HG03025 (cell line): ENCODE measurements around the gene DDI1.
"Not testable (repeated sequence)": the region's sequence is repeated elsewhere in the genome, so short reads cannot be mapped to it uniquely, and the experiment has no call there.

Experiments used
- ATAC-seq: cut with Tn5 transposase; IDR thresholded peaks from one replicate; pipeline ENCODE4 v1.9.1; 2021; ENCODE audit warnings: mild to moderate bottlenecking, moderate library complexity; ENCODE audit not compliant: unreplicated experiment, low FRiP score

DDI1 gene

DNA sequence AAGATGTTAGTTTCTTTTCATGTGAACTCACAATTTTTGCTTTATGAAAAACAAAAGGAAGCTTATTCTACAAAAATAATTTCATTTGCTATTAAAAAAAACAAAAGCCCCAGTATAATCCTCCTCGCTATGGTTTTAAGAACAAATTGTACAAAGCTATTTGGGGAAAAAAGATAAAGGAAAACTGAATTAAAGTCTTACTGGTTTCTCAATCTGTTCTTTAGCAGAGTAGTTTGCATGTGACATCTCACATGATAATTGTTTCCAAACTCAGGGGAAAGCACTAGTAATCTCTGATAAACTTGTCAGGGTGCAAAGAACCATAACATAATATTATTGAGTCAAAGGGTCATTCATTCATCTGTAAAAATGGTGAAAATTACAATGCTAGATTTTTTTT lies 2.9 kb upstream of the DDI1 start:
- ATAC-seq = no peak

- ATAC-seq = no peak
Observed at GRCh38 chr11:104036995-104037394, 555 bp downstream of the DDI1 start.

- no peak for ATAC-seq
Observed at GRCh38 chr11:104041792-104042191, 5.4 kb downstream of the DDI1 start.

- ATAC-seq = no peak
Observed at GRCh38 chr11:104043142-104043541, 6.7 kb downstream of the DDI1 start.

GRCh38 chr11:104043678-104044239 lies 7.3 kb downstream of the DDI1 start:
- no peak for ATAC-seq

DNA sequence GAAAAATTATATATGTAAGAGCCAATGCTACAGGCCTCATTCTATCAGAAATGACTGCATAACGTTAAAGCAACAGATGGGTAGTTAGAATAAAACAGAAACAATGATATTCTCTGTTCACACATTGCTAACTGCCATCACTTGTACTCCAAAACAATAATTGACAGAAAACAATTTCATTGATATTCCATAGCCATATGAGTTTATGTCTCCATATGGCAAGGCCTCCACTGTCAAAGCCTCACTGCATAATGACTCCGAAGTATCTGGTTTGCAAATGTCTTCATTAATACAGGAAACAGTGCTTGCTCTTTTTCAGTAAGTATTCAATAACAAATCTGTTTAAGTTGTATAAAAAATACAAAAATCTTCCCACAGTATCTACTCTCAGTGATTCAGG lies 9.9 kb downstream of the DDI1 start:
- ATAC-seq = no peak

- not testable (repeated sequence) for ATAC-seq
Observed at GRCh38 chr11:104046858-104047257, 10.4 kb downstream of the DDI1 start.

GRCh38 chr11:104049116-104049515 lies 12.7 kb downstream of the DDI1 start:
- no peak for ATAC-seq

- no peak for ATAC-seq
Observed at GRCh38 chr11:104051778-104052177, 15.3 kb downstream of the DDI1 start.

DNA sequence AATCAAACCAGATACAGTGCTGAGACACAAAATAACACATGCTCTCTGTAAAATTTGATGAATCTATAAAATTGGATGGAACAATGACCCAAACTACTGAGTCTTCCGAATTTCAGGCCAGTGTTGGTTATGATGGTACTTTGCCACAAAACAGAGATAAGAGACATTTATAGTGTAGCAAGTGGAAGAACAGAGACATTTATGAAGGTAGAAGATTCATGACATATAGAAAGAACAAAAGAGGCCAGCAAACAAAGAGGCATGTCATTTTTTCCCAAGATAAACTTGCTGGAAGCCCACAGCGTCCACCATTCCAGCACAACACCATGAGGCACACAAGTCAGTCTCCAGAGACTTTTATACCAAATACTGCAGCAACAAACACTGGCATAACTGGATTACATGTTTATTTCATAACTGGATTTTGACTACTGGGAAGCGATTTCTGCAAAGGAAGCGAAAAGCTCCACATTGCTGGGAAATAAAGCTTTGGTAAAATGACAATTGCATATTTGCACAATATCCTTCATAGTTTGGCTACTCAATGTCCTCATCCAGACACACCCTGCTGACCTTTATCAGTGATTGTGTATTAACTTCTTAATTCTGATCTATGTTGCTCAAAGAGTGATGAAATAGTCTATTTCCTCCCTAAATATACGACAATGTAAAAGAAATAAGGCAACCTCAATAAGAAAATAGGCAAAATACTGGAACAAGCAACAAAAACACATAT lies 17.5 kb downstream of the DDI1 start:
- ATAC-seq = no peak

GRCh38 chr11:104054911-104055529 lies 18.6 kb downstream of the DDI1 start:
- ATAC-seq = no peak

DNA sequence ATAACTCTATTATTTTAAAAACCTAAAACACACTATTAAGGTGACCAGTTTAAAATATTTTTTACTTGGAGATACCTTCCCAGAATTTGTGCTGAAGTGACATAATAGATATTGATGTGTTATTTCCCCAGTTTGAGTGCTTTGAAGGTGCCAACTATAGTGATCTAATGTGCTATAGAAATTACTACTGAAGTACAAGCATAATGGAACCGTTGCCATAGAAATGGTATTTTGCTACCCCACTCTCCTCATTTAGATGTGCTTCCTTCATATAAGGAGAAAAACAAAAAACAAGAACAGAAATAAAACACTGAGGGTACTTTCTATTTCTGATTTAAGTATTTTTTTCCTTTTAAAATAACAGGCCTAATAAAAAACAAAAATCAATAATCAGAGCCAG lies 19.2 kb downstream of the DDI1 start:
- no peak for ATAC-seq

DNA sequence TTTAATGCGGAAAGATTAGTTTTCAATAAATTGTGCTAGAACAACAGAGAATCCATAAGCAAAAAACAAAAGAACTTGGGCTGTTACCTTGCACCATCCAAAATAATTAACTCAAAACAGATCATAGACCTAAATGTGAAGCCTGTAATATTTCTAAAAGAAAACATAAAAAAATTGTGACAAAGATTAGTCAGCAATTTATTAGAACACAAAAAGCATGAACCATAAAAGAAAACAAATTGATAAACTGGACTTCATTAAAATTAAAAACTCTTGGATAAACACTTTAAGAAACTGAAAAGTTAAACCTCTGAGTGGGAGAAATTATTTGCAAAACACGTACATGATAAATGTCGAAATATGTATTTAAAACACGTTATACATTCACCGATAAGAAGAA lies 21.5 kb downstream of the DDI1 start:
- ATAC-seq = no peak

DNA sequence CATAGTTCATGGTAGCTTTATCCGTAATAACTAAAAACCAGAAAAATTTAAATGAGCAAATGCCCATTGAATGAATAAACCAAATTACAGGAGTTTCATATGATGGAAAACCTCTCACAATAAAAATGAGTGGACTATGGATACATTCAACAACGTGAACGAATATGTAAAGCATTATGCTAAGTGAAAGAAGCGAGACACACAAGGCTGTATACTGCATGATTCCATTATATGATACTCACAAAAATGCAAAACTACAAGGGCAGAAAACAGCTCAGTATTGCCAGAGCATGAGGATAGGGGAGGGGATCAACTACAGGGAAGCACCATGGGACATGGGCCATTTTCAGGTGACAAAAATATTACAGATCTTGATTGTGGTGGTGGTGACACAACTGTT lies 22.2 kb downstream of the DDI1 start:
- ATAC-seq = no peak

GRCh38 chr11:104060004-104060794 lies 23.8 kb downstream of the DDI1 start:
- ATAC-seq = no peak

DNA sequence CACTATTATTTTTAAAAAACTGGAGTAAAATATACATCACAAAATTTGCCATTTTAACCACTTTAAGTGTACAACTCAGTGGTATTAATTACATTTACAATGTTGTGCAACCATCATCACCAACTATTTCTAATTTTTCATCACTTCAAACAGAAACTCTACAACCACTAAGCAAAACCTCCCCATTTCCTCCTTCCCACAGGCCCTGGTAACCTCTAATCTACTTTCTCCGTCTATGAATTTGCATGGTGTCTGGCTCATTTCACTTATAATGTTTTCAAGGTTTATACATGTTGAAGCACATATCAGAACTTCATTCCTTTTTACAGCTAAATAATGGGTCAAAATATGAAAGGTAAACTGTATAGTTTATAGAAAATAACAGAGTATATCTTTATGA lies 24.4 kb downstream of the DDI1 start:
- ATAC-seq = no peak

- no peak for ATAC-seq
Observed at GRCh38 chr11:104061853-104062521, 25.5 kb downstream of the DDI1 start.

DNA sequence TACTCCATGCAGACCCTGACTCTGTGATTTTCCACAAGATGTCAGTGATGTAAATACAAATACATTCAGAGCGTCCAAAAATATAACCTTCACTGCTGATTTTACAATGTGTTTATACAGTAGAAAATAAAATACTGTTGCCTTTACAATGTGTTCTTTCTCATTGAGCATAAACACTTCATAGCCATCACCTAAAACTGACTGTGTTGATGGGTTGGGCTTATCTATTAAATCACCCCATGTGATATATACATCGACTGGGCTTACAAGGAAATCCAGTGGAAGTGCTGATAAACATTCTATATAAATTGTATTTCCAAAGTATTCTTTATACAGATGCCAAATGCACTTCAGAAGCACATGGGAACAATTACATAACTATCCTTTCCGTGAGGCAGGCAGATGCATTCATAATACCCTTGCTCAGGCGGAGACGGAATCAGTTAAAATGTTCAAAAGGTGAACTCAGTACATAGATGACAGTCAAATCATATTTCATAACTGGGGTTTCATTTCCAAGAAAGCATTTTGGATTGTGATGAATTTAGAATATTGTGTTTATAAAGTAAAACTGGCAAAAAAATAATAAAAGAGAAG lies 27.7 kb downstream of the DDI1 start:
- ATAC-seq = no peak

DNA sequence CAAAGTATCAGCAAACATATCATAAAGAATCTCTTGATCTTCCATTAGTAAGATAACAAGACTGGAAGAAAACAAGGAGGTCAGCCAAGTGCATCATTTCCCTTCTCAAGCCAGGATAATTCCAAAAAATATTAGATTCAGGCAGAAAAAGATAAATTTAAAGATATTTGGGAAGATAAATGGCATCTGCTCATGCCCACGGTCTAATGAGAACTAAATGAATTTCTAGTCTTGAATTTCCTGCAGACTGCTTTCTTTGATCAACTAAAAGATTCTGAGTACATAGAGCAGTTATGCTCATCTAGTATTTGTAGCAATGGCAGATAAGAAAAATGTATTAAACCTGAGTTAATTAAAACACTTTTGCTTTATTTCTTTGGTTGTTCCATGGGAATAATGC lies 31.1 kb downstream of the DDI1 start:
- no peak for ATAC-seq

- peak; percentile 85 for ATAC-seq
Observed at GRCh38 chr11:104073950-104074705, 37.7 kb downstream of the DDI1 start.
